Measurements from ENCODE around the gene KANTR. TPM values are rescaled to one million over a fixed set of nuclear protein-coding genes. Genes with fewer than 3 reads are reported as not detected.

The KANTR gene
- total RNA-seq, 4 donors from 2014 or later = 16.2 to 81.3 (median 28.6) TPM

DNA sequence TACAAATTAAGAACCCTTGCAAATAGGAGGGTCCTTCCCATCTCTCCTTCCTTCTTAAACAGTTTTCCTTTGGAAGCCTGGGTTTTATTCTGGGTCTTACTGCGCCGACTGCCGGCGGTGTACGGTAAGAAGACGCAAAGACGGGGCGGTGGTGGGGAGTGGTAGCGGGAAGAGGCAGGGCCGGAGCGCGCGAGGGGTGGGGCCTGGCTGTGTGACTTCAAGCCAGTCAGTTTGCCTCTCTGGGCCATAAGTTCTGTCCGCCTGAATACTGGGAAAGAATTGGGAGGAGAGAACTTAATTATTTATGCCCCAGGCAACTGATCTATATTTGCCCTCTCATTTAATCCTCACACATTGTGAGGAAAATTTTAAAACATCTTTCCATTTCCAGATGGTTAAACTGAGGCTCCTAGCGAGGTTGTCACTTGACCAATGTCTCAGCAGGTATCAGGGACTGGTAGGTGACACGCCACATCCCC, 726 bp upstream of the KANTR start:
- WGBS = 34% methylated on average over 16 of the region's 16 CpGs
- peak overlapping the region; percentile 89 for H3K27ac ChIP-seq
- peak; percentile 87 to 91 for DNase-seq (ENCODE audit: low spot score in 2 of 2)

DNA sequence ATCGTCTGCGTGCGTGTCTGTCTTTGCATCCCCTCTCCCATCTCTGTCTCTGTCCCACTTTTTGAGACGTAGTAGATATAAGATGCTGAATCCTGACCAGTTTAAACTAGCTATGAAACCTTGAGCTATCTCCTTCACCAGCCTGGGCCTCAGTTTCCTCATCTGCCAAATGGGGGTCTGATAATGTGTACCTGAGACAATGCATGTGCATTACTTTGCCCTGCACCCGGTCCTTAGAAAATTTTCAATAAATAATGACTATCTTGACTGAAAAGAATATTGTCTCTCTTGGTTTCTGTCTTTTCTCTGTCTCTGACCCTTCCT, 602 bp downstream of the KANTR start:
- 40% methylated on average over 5 of the region's 5 CpGs for WGBS
- no peaks in the 10 kb centered on the region for H3K9me3 ChIP-seq
- H3K36me3 ChIP-seq = peaks cover 3% of the 10 kb centered on the region
- peaks cover 15% of the 10 kb centered on the region for H3K4me1 ChIP-seq
- peak overlapping the region; percentile 69 for H3K4me3 ChIP-seq
- TF ChIP-seq, protein P1, sequence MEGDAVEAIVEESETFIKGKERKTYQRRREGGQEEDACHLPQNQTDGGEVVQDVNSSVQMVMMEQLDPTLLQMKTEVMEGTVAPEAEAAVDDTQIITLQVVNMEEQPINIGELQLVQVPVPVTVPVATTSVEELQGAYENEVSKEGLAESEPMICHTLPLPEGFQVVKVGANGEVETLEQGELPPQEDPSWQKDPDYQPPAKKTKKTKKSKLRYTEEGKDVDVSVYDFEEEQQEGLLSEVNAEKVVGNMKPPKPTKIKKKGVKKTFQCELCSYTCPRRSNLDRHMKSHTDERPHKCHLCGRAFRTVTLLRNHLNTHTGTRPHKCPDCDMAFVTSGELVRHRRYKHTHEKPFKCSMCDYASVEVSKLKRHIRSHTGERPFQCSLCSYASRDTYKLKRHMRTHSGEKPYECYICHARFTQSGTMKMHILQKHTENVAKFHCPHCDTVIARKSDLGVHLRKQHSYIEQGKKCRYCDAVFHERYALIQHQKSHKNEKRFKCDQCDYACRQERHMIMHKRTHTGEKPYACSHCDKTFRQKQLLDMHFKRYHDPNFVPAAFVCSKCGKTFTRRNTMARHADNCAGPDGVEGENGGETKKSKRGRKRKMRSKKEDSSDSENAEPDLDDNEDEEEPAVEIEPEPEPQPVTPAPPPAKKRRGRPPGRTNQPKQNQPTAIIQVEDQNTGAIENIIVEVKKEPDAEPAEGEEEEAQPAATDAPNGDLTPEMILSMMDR (IDR thresholded peaks at IDR 0.05) = no peak
- TF ChIP-seq POLR2A (IDR thresholded peaks at IDR 0.05) = no peak
- no peak for TF ChIP-seq EP300 (IDR thresholded peaks at IDR 0.05)
- no peak for TF ChIP-seq POLR2AphosphoS5 (IDR thresholded peaks at IDR 0.05)
- H3K27me3 ChIP-seq = no peaks in the 10 kb centered on the region
- peak overlapping the region; percentile 89 for H3K27ac ChIP-seq
- DNase-seq (ENCODE audit: low spot score in 2 of 2) = no peak

More for the DNA sequence above, 726 bp upstream of the KANTR start:
- Histone ChIP-seq H3K27me3 (no peaks in the 10 kb centered on the region), H3K4me1 (peaks cover 18% of the 10 kb centered on the region), H3K9me3 (no peaks in the 10 kb centered on the region), H3K36me3 (no peaks in the 10 kb centered on the region), H3K4me3 (peak overlapping the region; percentile 69)
- no peak for TF ChIP-seq POLR2A (IDR thresholded peaks at IDR 0.05)
- TF ChIP-seq, protein P1 (IDR thresholded peaks at IDR 0.05) = peak; percentile 40 to 44
- TF ChIP-seq EP300 (IDR thresholded peaks at IDR 0.05) = no peak
- no peak for TF ChIP-seq POLR2AphosphoS5 (IDR thresholded peaks at IDR 0.05)

DNA sequence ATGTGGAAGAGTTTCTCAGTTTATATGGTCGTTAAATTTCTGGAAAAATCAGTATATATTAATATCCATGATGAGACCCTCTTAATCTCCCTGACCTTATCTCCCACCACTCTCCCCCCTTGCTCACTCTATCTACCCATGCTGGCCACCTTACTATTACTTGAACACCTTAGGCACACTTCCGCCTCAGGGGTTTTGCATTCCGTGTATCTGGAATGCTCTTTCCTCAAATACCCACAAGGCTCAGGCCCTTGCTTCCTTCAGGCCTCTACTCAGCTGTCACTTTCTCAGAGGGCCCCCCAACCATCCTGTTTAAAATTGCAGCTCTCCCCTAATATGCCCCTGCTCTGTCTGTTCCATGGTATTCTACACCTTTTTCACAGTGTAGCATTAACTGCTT, 1.9 kb downstream of the KANTR start:
- DNase-seq (ENCODE audit: low spot score in 2 of 2) = no peak
- peaks cover 15% of the 10 kb centered on the region for H3K4me1 ChIP-seq
- 77% methylated on average over 3 of the region's 3 CpGs for WGBS
- H3K27ac ChIP-seq = no peak overlapping the region
- H3K36me3 ChIP-seq = peaks cover 3% of the 10 kb centered on the region
- no peak overlapping the region for H3K4me3 ChIP-seq
- H3K9me3 ChIP-seq = no peaks in the 10 kb centered on the region
- TF ChIP-seq, protein P1 (IDR thresholded peaks at IDR 0.05) = no peak
- TF ChIP-seq POLR2AphosphoS5 (IDR thresholded peaks at IDR 0.05) (no peak), POLR2A (IDR thresholded peaks at IDR 0.05) (no peak), EP300 (IDR thresholded peaks at IDR 0.05) (no peak)
- H3K27me3 ChIP-seq = no peaks in the 10 kb centered on the region

DNA sequence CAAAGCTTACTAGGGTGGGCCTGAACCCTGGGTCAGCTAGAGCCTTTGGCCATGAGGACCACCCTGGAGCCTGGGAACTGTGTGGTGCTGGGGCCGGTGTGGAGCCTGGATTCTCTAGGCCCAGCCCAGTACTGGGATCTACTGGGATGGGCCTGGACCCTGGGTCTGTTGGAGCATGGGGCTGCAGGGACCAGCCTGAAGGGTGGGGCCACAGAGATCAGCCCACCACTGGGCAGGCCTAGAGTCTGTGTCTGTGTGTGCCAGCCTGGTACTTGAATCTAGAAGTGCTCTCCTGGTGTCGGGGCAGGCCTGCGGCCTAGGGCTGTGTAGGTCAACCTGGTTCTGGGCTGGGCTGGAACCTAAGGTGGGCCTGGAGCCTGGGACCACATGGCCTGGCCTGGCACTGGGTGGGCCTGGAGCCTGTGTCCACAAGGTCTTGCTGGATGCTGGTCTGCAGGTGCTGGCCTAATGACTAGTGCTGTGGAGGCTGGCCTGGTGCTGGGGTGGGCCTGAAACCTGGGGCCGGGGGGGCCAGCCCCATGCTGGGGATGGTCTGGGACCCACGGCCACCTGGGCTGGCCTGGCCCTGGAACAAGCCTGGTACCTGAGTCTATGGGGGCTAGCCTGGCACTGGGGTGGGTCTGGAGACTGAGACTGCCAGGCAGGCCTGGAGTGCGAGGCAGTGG, 21.1 kb downstream of the KANTR start:
- DNase-seq (ENCODE audit: low spot score in 2 of 2) = no peak
- no peaks in the 10 kb centered on the region for H3K36me3 ChIP-seq
- H3K27ac ChIP-seq = no peak overlapping the region
- 90% methylated on average over 2 of the region's 6 CpGs for WGBS
- no peaks in the 10 kb centered on the region for H3K27me3 ChIP-seq
- H3K4me3 ChIP-seq = no peak overlapping the region
- peaks cover 8% of the 10 kb centered on the region for H3K4me1 ChIP-seq
- no peak for TF ChIP-seq POLR2AphosphoS5 (IDR thresholded peaks at IDR 0.05)
- TF ChIP-seq, protein P1 (IDR thresholded peaks at IDR 0.05) = no peak
- TF ChIP-seq POLR2A (IDR thresholded peaks at IDR 0.05) = no peak
- no peak for TF ChIP-seq EP300 (IDR thresholded peaks at IDR 0.05)
- no peaks in the 10 kb centered on the region for H3K9me3 ChIP-seq

DNA sequence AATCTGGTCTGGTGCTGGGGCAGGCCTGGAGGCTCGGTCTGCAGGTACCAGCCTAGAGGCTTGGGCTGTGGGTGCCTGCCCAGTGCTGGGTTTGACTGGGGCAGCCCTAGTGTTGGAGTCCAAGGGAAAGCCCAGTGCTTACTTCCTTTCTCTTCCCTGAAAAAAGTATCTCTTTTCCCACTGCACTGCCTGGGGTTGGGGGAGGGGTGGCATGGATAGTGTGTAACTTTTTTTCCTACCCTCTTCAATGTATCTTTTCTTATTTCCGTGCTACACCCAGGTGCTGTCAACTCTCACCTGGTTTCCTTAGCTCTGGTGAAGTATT, 21.6 kb downstream of the KANTR start:
- DNase-seq (ENCODE audit: low spot score in 2 of 2) = no peak
- 60% methylated on average over 2 of the region's 2 CpGs for WGBS
- no peaks in the 10 kb centered on the region for H3K27me3 ChIP-seq
- H3K4me1 ChIP-seq = peaks cover 8% of the 10 kb centered on the region
- H3K9me3 ChIP-seq = no peaks in the 10 kb centered on the region
- TF ChIP-seq POLR2AphosphoS5 (IDR thresholded peaks at IDR 0.05) = no peak
- no peak overlapping the region for H3K27ac ChIP-seq
- peak overlapping the region; percentile 16 for H3K4me3 ChIP-seq
- H3K36me3 ChIP-seq = no peaks in the 10 kb centered on the region

DNA sequence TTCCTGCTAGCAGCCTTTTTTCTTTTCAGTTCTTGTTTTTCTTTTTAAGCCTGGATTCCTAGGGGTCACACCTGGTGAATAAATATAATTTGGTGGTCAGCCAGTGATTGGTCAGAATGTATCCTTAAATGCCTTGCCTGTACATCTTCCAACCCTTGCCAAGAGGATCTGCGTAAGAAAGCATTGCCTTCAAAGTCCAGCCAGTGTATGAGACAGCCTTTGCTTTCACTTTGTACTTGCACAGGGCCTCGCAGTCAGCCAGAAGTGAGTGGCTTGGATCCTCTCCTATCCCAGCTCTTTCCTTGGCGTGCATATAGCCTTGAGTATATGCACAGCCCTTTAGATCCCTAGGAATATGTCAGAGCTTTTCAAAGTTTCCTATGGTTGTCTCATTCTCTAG, 22.2 kb downstream of the KANTR start:
- WGBS = 56% methylated on average over 3 of the region's 3 CpGs

More for the DNA sequence above, 22.2 kb downstream of the KANTR start:
- TF ChIP-seq, protein P1 (IDR thresholded peaks at IDR 0.05) = no peak
- no peak for TF ChIP-seq POLR2A (IDR thresholded peaks at IDR 0.05)
- no peak for TF ChIP-seq EP300 (IDR thresholded peaks at IDR 0.05)
- H3K27ac ChIP-seq = peak overlapping the region; percentile 38
- peak overlapping the region; percentile 16 for H3K4me3 ChIP-seq
- H3K9me3 ChIP-seq = no peaks in the 10 kb centered on the region
- H3K4me1 ChIP-seq = peaks cover 8% of the 10 kb centered on the region
- no peaks in the 10 kb centered on the region for H3K36me3 ChIP-seq
- DNase-seq (ENCODE audit: low spot score in 2 of 2) = no peak
- no peaks in the 10 kb centered on the region for H3K27me3 ChIP-seq
